NCI-H2171 (cell line): ENCODE measurements around the gene FBXW2.

Experiments
- DNase-seq: peaks from one replicate; lab custom pipeline; 2025; lab: John Stamatoyannopoulos, UW

The FBXW2 gene

GRCh38 chr9:120714088-120714845 is 78.9 kb downstream of the FBXW2 start, which contains the start of gene MEGF9:
Gene MEGF9, minus strand, starts transcription at chr9:120714470. Its CDS starts 112 bp downstream, at chr9:120714358.
- peak; percentile 95 for DNase-seq

GRCh38 chr9:120713257-120714087 is 79.7 kb downstream of the FBXW2 start:
- no peak for DNase-seq

- no peak for DNase-seq
Measured at GRCh38 chr9:120712539-120713031, 80.6 kb downstream of the FBXW2 start.

GRCh38 chr9:120711841-120712538 is 81.2 kb downstream of the FBXW2 start:
- DNase-seq, result no peak

- no peak for DNase-seq
Measured at GRCh38 chr9:120711354-120711753, 81.9 kb downstream of the FBXW2 start.

GRCh38 chr9:120710110-120710981 is 82.9 kb downstream of the FBXW2 start:
- DNase-seq, result no peak

GRCh38 chr9:120708526-120709224 is 84.5 kb downstream of the FBXW2 start:
- DNase-seq, result no peak

GRCh38 chr9:120707170-120707569 is 86.0 kb downstream of the FBXW2 start:
- DNase-seq, result no peak
